ENCODE measurements around the gene ZNF212.

- TF ChIP-seq POLR2A (IDR thresholded peaks at IDR 0.05; ENCODE audit: low read length) (no peak), GATA1 (IDR thresholded peaks at IDR 0.05; ENCODE audit: low read depth, low read length) (no peak)
Measured at GRCh38 chr7:149223761-149224160, 15.7 kb upstream of the ZNF212 start.
